Measurements from ENCODE around the gene TMEM63B. TPM values are rescaled to one million over a fixed set of nuclear protein-coding genes. Genes with fewer than 3 reads are reported as not detected.

The TMEM63B gene
- total and polyA plus RNA-seq, 11 donors, result 26.2 to 52.9 (median 41.2) TPM

DNA sequence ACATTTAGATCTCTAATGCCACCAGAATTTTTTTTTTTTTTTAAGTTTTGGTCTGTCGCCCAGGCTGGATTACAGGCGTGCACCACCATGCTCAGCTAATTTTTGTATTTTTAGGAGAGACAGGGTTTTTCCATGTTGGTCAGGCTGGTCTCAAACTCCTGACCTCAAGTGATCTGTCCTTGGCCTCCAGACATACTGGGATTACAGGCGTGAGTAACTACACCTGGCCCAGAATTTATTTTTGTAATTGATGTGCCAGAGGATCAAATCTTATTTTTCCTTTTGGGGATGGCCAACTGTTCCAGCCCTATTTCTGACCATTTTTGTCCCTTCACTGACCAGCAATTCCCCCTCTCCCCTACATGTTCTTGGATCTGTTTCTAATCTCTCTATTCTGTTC is 71.3 kb downstream of the TMEM63B start:
- no peaks in the 10 kb centered on the region for H3K27me3 ChIP-seq
- no peaks in the 10 kb centered on the region for H3K9me3 ChIP-seq
- TF ChIP-seq, protein P1, sequence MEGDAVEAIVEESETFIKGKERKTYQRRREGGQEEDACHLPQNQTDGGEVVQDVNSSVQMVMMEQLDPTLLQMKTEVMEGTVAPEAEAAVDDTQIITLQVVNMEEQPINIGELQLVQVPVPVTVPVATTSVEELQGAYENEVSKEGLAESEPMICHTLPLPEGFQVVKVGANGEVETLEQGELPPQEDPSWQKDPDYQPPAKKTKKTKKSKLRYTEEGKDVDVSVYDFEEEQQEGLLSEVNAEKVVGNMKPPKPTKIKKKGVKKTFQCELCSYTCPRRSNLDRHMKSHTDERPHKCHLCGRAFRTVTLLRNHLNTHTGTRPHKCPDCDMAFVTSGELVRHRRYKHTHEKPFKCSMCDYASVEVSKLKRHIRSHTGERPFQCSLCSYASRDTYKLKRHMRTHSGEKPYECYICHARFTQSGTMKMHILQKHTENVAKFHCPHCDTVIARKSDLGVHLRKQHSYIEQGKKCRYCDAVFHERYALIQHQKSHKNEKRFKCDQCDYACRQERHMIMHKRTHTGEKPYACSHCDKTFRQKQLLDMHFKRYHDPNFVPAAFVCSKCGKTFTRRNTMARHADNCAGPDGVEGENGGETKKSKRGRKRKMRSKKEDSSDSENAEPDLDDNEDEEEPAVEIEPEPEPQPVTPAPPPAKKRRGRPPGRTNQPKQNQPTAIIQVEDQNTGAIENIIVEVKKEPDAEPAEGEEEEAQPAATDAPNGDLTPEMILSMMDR (IDR thresholded peaks at IDR 0.05), result no peak
- TF ChIP-seq POLR2A (IDR thresholded peaks at IDR 0.05), result no peak
- H3K4me3 ChIP-seq, result no peak overlapping the region
- 74 to 94% (median 92%) methylated on average over 3 of the region's 3 CpGs for WGBS, 4 donors
- H3K36me3 ChIP-seq, result no peaks in the 10 kb centered on the region
- no peak overlapping the region for H3K27ac ChIP-seq
- intact Hi-C loops (cut with DNase I), result no loop called here
- no peak for ATAC-seq
- H3K4me1 ChIP-seq, result peaks cover 2 to 28% (median 16%) of the 10 kb centered on the region in 12 donors
- no peak for DNase-seq

DNA sequence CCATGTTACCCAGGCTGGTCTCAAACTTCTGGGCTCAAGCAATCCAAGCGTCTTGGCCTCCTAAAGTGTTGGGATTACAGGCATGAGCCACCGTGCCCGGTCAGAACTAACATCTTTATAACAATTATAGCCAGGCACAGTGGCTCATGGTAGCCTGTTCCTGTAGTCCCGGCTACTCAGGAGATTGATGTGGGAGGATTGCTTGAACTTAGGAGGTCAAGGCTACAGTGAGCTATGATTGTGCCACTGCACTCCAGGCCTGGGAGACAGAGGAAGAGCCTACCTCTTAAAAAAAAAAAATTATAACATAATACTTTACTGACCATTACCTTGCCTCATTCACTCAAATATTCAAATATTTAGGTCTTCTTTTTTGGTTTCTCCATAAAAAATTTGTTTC is 72.5 kb downstream of the TMEM63B start:
- H3K36me3 ChIP-seq, result no peaks in the 10 kb centered on the region
- no peak for TF ChIP-seq POLR2A (IDR thresholded peaks at IDR 0.05)
- TF ChIP-seq, protein P1 (IDR thresholded peaks at IDR 0.05), result no peak
- H3K4me3 ChIP-seq, result no peak overlapping the region
- 82 to 95% (median 92%) methylated on average over 4 of the region's 4 CpGs for WGBS, 4 donors
- no peaks in the 10 kb centered on the region for H3K27me3 ChIP-seq
- no peak for DNase-seq
- intact Hi-C loops (cut with DNase I), result no loop called here
- no peak overlapping the region for H3K27ac ChIP-seq
- ATAC-seq, result no peak
- H3K9me3 ChIP-seq, result no peaks in the 10 kb centered on the region
- peaks cover 2 to 29% (median 16%) of the 10 kb centered on the region in 12 donors for H3K4me1 ChIP-seq

DNA sequence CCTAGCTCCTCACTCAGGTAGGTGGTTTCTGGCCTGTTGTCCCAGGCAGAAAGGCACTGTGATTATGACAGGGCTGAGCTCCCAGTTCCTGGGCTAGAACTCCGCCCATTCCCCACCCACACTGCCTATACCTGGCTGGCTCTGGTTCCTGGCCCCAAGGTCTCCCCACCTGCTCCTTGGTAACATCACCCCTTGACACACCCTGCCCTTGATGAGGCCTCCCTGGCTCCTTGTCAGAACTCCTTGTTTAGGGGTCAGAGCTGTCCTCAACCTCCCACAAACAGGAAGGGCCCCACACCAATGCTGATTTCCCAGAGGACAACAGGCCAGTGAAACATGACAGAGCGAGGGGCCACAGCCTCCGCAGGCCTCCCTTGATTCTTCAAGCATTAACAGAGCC is 73.8 kb downstream of the TMEM63B start:
- TF ChIP-seq POLR2A (IDR thresholded peaks at IDR 0.05), result no peak
- TF ChIP-seq, protein P1 (IDR thresholded peaks at IDR 0.05), result no peak
- peak overlapping the region in 9 of 12 donors; percentile 3 to 89 (median 69) for H3K27ac ChIP-seq
- peak in 1 of 4 donors; percentile 17 for ATAC-seq

DNA sequence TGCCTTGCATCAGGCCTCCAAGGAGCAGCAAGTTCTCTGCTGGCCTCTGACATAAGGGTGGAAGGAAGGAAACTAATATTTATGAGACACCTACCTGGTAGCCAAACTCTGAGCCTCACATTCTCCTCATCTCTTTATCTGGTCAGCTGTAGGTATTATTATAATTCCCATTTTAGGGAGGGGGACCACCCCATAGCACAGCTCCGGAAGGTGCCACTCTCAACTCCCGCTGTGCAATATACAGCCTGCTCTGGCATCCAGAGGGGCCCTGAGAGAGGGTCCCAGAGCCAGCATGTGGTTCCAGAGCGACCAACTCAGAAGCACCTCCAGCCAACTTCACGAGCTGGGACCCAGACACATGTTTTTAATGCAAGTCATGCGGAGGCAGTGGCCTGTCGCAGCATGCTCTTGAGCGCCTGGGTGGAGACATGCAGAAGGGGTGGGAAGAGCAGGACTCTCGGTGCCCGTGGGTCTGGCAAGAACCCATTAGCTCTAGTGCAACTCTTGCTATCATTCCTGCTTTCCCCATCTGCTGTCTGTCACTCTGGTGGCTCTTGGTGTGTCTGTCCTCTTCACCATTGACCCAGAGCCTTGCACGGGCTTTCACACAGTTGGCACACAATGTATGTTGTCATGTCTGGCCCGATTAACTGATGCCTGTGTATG is 74.4 kb downstream of the TMEM63B start:
- Histone ChIP-seq H3K27ac (peak overlapping the region; percentile 3 to 89 (median 65)), H3K27me3 (no peaks in the 10 kb centered on the region)
- no peak for ATAC-seq

More for the DNA sequence above, 73.8 kb downstream of the TMEM63B start:
- H3K4me1 ChIP-seq, result peaks cover 2 to 29% (median 16%) of the 10 kb centered on the region in 12 donors
- no peaks in the 10 kb centered on the region for H3K9me3 ChIP-seq
- WGBS, 4 donors, result 81 to 100% (median 92%) methylated on average over 1 to 3 of the region's 3 CpGs
- no peaks in the 10 kb centered on the region for H3K27me3 ChIP-seq
- intact Hi-C loops (cut with DNase I), result no loop called here
- no peak overlapping the region for H3K4me3 ChIP-seq
- no peaks in the 10 kb centered on the region for H3K36me3 ChIP-seq
- no peak for DNase-seq

More for the DNA sequence above, 74.4 kb downstream of the TMEM63B start:
- H3K9me3 ChIP-seq, result no peaks in the 10 kb centered on the region
- 76 to 84% (median 81%) methylated on average over 10 to 11 of the region's 11 CpGs for WGBS, 4 donors
- peaks cover 2 to 29% (median 16%) of the 10 kb centered on the region in 12 donors for H3K4me1 ChIP-seq
- intact Hi-C loops (cut with DNase I), result no loop called here
- no peak for DNase-seq
- H3K36me3 ChIP-seq, result no peaks in the 10 kb centered on the region
- TF ChIP-seq, protein P1 (IDR thresholded peaks at IDR 0.05), result no peak
- no peak for TF ChIP-seq POLR2A (IDR thresholded peaks at IDR 0.05)
- no peak overlapping the region for H3K4me3 ChIP-seq

Data from heart left ventricle (tissue), 16 donors.